NCI-H146 (cell line): ENCODE data around the gene SSBP4.
"Not testable (repeated sequence)": the region's sequence is repeated elsewhere in the genome, so short reads cannot be mapped to it uniquely, and the experiment has no call there.

Source experiments
- DNase-seq: peaks from one replicate; lab custom pipeline; 2025; lab: John Stamatoyannopoulos, UW

SSBP4 gene

GRCh38 chr19:18419195-18419698, at the start of gene SSBP4:
TSS of gene SSBP4 (plus strand) at chr19:18419398. CDS start at chr19:18419649, 251 bp downstream.
- DNase-seq, result peak; percentile 90

GRCh38 chr19:18373407-18373891, 45.7 kb upstream of the SSBP4 start:
- DNase-seq, result no peak

DNA sequence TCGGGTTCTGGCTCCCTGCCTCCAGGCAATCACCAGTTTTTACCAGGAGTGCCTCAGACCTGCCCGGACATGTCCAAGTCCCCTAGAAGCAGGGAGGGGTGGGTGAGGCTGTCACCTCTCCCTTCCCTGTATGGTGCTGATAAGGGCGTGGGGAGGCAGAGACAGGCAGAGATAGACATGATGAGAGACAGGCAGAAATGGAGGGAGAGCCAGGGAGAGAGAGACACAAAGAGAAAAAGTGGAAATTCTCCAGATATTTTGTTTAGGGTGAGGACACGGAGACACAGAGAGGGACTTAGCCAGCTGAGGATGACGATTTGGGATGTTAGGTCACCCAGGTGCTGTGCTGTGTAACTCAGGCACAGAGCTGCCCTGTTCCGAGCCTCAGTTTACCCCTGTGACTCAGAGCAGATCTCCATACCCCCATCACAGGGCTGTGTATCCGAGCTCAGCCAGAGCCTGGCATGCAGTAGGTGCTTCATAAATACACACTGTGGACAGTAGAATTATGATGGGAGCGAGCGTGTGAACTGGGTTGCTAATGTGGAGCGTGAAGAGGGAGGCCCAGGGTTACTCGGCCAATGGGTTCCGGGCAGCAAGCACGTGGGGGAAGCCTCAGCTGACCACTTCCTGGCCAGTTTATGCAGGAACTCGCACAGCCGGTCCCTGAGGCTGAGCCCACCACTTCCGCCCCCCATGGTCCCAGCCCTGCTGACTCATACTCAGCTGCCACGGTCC, 45.1 kb upstream of the SSBP4 start:
- peak; percentile 96 for DNase-seq

DNA sequence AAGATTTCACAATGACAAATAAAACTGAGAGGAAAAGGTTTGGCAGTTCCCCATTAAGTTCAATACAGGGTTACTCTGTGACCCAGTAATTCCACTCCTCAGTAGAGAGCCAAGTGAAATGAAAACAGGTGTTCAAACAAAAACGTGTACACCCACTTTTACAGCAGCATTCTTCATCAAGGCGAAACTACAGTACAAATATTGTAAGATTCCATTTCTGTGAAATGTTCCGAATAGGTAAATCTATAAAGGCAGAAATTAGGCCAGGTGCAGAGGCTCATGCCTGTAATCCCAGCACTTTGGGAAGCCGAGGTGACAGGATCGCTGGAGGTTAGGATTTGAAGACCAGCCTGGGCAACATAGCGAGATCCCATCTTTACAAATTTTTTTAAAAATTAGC, 42.2 kb upstream of the SSBP4 start:
- DNase-seq, result peak; percentile 77

GRCh38 chr19:18379803-18380747, 39.1 kb upstream of the SSBP4 start:
- peak; percentile 76 for DNase-seq

DNA sequence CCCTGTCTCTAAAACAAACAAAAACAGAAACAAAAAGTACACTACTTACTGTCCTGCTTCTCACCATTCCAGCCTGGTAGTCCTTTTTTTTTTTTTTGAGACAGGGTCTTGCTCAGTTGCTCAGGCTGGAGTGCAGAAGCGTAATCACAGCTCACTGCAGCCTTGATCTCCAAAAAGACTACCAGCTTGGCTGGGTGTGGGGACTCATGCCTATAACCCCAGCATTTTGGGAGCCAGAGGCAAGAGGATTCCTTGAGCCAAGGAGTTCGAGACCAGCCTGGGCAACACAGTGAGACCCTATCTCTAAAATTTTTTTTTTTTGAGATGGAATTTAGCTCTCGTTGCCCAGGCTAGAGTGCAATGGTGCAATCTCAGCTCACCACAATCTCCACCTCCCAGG, 38.4 kb upstream of the SSBP4 start:
- no peak for DNase-seq

GRCh38 chr19:18383622-18384021, 35.6 kb upstream of the SSBP4 start:
- not testable (repeated sequence) for DNase-seq

- DNase-seq, result no peak
These were observed 34.4 kb upstream of the SSBP4 start for GRCh38 chr19:18384775-18385174.

DNA sequence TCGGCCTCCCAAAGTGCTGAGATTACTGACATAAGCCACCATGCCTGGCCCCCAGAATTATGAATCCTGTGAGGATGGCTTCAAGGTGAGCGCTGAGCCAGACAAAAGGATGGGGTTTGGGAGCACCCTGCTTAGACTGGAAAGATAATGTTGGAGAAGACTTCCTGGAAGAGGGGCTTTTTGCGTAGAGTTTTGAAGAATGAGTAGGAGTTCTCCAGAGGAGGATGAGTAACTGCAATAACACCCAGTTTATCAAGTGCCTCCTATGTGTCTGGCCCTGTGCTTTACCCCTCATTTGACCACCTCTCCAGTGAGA, 33.9 kb upstream of the SSBP4 start:
- DNase-seq, result no peak

GRCh38 chr19:18385675-18386542, 33.3 kb upstream of the SSBP4 start, which contains the start of gene GDF15:
TSS of gene GDF15 (plus strand) at chr19:18386158. CDS start at chr19:18386190, 32 bp downstream.
- peak; percentile 73 for DNase-seq

DNA sequence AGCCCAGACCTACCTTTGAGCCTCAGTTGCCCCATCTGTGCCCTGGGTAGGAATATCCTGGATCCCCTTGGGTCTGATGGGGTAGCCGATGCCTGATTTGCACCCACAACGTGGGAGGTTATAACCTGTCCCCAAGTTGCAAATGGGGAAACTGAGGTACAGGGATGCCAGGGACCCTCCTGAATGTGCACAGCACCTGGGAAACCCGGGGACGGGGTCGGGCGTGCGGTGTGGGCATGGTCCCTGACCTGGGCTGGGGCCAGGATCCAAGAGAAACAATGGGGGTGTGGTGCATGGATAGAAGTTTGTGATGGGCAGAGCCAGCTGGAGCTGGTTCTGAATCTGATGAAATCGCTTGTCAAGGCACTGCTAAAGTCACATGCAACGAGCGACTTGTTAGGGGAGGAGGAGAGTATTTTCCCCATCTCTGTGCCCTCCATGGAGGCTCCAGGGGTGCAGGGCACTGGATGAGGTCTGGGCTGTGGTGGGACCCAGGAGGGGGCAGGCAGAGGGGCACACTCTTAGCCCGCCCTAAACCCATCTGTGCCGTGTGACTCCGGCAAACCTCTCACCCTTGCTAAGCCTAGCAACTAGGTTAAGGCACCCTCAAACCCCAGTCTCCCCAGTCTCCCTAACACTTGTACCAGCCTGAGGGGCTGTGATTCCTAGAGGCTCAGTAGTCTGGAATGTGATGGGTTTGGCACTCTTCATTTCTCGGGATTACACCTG, 32.5 kb upstream of the SSBP4 start:
- no peak for DNase-seq

DNA sequence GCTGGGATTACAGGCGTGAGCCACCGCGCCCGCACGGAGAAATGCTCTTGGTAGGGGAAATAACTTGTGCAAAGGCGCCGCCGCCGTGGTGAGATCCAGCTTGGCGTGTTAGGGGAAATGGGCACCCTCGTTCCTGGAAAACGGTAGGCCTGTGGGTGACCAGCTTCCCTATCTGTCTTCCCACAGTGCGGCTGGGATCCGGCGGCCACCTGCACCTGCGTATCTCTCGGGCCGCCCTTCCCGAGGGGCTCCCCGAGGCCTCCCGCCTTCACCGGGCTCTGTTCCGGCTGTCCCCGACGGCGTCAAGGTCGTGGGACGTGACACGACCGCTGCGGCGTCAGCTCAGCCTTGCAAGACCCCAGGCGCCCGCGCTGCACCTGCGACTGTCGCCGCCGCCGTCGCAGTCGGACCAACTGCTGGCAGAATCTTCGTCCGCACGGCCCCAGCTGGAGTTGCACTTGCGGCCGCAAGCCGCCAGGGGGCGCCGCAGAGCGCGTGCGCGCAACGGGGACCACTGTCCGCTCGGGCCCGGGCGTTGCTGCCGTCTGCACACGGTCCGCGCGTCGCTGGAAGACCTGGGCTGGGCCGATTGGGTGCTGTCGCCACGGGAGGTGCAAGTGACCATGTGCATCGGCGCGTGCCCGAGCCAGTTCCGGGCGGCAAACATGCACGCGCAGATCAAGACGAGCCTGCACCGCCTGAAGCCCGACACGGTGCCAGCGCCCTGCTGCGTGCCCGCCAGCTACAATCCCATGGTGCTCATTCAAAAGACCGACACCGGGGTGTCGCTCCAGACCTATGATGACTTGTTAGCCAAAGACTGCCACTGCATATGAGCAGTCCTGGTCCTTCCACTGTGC, 30.9 kb upstream of the SSBP4 start:
- DNase-seq, result peak; percentile 91

DNA sequence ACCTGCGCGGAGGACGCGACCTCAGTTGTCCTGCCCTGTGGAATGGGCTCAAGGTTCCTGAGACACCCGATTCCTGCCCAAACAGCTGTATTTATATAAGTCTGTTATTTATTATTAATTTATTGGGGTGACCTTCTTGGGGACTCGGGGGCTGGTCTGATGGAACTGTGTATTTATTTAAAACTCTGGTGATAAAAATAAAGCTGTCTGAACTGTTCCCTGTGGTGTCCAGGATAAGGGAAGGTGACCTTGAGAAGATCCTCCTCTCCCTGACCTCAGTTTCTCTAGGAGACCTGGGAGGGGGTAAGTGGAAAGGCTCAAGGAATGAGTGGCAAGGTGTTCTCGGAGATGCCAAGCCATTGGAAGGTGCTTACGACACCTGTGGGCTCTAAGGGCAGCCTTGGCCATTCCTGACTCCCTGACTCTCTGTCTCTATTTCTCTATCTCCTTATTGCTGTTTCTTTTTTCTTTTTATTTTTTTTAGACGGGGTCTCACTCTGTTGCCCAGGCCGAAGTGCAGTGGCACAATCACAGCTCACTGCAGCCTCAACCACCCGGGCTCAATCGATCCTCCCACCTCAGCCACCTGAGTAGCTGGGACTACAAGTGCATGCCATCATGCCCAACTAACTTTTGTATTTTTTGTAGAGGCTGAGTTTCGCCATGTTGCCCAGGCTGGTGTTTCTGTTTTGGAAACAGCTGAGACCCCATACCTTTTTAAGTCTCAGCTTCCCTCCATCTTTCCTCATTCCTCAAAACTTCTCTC, 30.1 kb upstream of the SSBP4 start:
- no peak for DNase-seq

GRCh38 chr19:18389726-18390064, 29.5 kb upstream of the SSBP4 start:
- no peak for DNase-seq

DNA sequence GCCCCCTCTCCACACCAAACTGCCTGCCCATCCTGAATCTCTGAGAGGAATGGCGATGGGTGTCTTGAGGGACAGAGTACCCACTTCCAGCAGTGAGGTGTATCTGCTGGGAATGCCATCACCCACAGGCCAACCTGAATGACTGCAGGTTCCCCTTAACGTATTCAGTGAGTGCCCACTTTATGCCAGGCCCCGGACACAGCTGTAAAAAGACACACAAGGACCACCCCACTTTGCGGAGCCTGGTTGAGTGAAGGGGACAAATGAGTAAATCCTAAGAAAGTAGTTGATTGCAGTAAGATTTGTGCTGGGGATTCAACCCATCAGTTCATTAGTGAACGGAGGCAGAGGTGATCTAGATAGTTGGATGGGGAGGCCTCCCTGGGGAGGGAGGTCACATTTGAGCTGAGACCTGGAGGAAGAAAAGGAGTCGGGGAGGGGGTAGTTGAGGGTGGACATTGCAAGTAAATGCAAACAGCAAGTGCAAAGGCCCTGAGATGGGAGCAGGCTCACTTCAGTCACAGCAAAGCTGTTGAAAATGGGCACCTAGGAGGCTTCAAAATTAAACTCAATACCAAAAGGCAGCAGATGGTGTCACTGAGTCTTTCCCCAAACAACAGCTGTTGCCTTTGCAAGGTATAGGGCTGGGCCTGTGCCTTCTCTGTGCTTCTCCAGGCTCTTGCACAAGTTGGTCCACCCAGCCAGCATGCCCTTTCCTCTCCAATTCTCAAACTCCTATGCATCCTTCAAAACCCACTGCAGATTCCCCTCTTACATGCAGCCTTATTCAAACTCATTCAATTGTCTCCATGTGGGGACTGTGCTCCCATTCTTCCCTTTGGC, 28.9 kb upstream of the SSBP4 start:
- DNase-seq, result no peak

DNA sequence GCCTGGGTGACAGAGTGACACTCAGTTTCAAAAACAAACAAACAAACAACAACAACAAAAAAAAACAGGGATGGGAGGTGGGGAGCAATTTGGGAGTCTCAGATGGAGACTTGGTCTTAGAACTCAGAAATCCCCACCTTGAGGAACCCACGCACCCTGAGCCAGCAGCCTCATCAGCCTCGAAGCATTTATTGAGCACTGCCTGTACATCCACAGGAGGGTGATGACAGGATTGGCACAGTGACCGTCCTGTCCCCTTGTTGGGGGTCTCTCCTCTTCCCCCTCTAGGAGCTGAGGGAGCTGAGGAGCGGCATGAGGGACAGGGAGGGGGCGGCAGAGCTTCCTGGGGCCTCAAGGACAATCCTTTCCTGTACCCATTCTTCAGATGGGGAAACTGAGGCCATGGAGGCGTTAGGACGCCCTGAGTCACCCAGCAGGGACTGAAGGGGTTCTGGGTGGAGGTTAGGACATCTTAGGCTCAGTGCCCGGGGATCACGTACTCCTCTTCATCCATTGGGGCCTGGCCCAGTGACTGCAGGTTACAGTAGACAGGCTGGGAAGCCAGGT, 27.6 kb upstream of the SSBP4 start:
- DNase-seq, result no peak

- DNase-seq, result no peak
These were observed 26.8 kb upstream of the SSBP4 start for GRCh38 chr19:18392417-18392816.

- no peak for DNase-seq
These were observed 26.3 kb upstream of the SSBP4 start for GRCh38 chr19:18392926-18393325.
